GM12878 (cell line): ENCODE data around the gene TDRD5. TPM values are rescaled to one million over a fixed set of nuclear protein-coding genes. Genes with fewer than 3 reads are reported as not detected.

ENCODE experiments used
- polyA plus RNA-seq, 11 experiments: library from polyadenylated mRNA; depleted of rRNA in 4 of 11; unstranded in 6 of 11; stranded (reverse) in 5 of 11; fragments of >200 nt; fragmentation: Nextera tagmentation in 4 of 11; fragmentation: Illumina TruSeq in 1 of 11; extraction: Ambion mirVana in 4 of 11; extraction: Trizol in 1 of 11; gene quantifications; 1 replicate in 1 of 11; 2 replicates in 10 of 11; pipeline versions ENCODE4 v1.2.1 to v1.2.3, GENCODE V29; 2011 to 2016; ENCODE audit warnings: inconsistent platforms in 2 of 11, missing spikeins in 2 of 11, low read depth in 1 of 11
- small RNA-seq: library from RNA; depleted of rRNA; stranded (forward); fragments of <200 nt; gene quantifications from one replicate; pipeline ENCODE3, GENCODE V24; 2014
- total RNA-seq, 4 experiments: library from RNA; depleted of rRNA in 3 of 4; stranded (reverse); fragments of >200 nt in 3 of 4; fragmentation: Illumina TruSeq in 1 of 4; extraction: Trizol in 1 of 4; gene quantifications; 2 replicates each; pipeline versions ENCODE4 v1.2.1 to v1.2.3, GENCODE V29; 2013 to 2021
- TF ChIP-seq, protein P1 (sequence below): fragments of 450-650 bp; IDR thresholded peaks from 2 replicates; pipeline ENCODE4 v1.6.1; 2018; ENCODE audit warnings: borderline replicate concordance, mild to moderate bottlenecking; ENCODE audit not compliant: partially characterized antibody

Gene TDRD5
- total and polyA plus RNA-seq, 10 of the 15 experiments (the other 5 are each of a cell fraction or from before 2014, with no cell fraction given): 0.01 TPM; not detected in 9

DNA sequence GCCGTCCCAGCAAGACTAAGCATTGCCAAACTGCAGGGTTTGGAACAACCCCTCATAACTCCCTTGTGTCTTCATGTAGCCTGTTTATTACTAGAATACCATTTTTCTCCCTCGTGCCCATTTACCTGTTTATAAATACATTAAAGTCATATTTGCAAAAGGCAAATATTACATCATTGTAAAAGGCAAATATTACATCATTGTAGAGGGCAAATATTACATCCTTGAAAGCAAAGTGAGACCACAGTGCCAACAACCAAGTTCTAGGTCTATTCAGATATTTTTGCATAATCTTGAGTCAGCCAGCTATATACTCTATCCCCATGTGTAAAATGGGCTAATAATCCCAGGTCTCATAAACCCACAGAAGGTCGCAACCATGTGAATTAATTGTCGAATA is 140.0 kb downstream of the TDRD5 start (continued):
- TF ChIP-seq, protein P1, sequence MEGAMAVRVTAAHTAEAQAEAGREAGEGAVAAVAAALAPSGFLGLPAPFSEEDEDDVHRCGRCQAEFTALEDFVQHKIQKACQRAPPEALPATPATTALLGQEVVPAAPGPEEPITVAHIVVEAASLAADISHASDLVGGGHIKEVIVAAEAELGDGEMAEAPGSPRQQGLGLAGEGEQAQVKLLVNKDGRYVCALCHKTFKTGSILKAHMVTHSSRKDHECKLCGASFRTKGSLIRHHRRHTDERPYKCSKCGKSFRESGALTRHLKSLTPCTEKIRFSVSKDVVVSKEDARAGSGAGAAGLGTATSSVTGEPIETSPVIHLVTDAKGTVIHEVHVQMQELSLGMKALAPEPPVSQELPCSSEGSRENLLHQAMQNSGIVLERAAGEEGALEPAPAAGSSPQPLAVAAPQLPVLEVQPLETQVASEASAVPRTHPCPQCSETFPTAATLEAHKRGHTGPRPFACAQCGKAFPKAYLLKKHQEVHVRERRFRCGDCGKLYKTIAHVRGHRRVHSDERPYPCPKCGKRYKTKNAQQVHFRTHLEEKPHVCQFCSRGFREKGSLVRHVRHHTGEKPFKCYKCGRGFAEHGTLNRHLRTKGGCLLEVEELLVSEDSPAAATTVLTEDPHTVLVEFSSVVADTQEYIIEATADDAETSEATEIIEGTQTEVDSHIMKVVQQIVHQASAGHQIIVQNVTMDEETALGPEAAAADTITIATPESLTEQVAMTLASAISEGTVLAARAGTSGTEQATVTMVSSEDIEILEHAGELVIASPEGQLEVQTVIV: no peak

Small RNA genes lying within 50 kb of the gene (small RNA-seq; reads per million reads assigned to genes)
- not detected for gene RNU5F-2P

Other genes with a start within 250 kb of the TDRD5 start
- 0.34 and 0.54 TPM in 2 replicates for gene AXDND1, start 225.9 kb upstream of the TDRD5 start, total RNA-seq (2014; rRNA removed)
- gene AXDND1, start 225.9 kb upstream of the TDRD5 start, total RNA-seq (2014; rRNA removed; fragmentation: Illumina TruSeq; extraction: Trizol): 0.54 and 0.83 TPM in 2 replicates
- 0.40 and 0.49 TPM in 2 replicates for gene AXDND1, start 225.9 kb upstream of the TDRD5 start, total RNA-seq (2021)
- 0.35 and 0.76 TPM in 2 replicates for gene AXDND1, start 225.9 kb upstream of the TDRD5 start, polyA plus RNA-seq (2011; rRNA removed)
- 0.12 TPM in 1 of 2 replicates, not detected in the other for gene AXDND1, start 225.9 kb upstream of the TDRD5 start, polyA plus RNA-seq (2014; fragmentation: Illumina TruSeq; extraction: Trizol)
- under 1 TPM; 0.16 to 0.27 TPM for gene AXDND1, start 225.9 kb upstream of the TDRD5 start, polyA plus RNA-seq (2014; fragmentation: Nextera tagmentation; extraction: Ambion mirVana)
- 0.18 and 0.59 TPM in 2 replicates for gene AXDND1, start 225.9 kb upstream of the TDRD5 start, polyA plus RNA-seq (2014; rRNA removed)
- gene AXDND1, start 225.9 kb upstream of the TDRD5 start, polyA plus RNA-seq (2016; fragmentation: Nextera tagmentation; extraction: Ambion mirVana): under 1 TPM; 0.78 to 0.84 TPM
- gene NPHS2, start 15.9 kb upstream of the TDRD5 start, total RNA-seq (2014; rRNA removed): not detected in 2 replicates
- gene NPHS2, start 15.9 kb upstream of the TDRD5 start, total RNA-seq (2014; rRNA removed; fragmentation: Illumina TruSeq; extraction: Trizol): not detected in 2 replicates
- not detected in 2 replicates for gene NPHS2, start 15.9 kb upstream of the TDRD5 start, total RNA-seq (2021)
- not detected in 2 replicates for gene NPHS2, start 15.9 kb upstream of the TDRD5 start, polyA plus RNA-seq (2011; rRNA removed)
- gene NPHS2, start 15.9 kb upstream of the TDRD5 start, polyA plus RNA-seq (2014; fragmentation: Illumina TruSeq; extraction: Trizol): not detected in 2 replicates
- gene NPHS2, start 15.9 kb upstream of the TDRD5 start, polyA plus RNA-seq (2014; fragmentation: Nextera tagmentation; extraction: Ambion mirVana): not detected
- gene NPHS2, start 15.9 kb upstream of the TDRD5 start, polyA plus RNA-seq (2014; rRNA removed): not detected in 2 replicates
- not detected for gene NPHS2, start 15.9 kb upstream of the TDRD5 start, polyA plus RNA-seq (2016; fragmentation: Nextera tagmentation; extraction: Ambion mirVana)
- gene FAM163A, start 151.5 kb downstream of the TDRD5 start, total RNA-seq (2014; rRNA removed): not detected in 2 replicates
- gene FAM163A, start 151.5 kb downstream of the TDRD5 start, total RNA-seq (2014; rRNA removed; fragmentation: Illumina TruSeq; extraction: Trizol): not detected in 2 replicates
- not detected in 2 replicates for gene FAM163A, start 151.5 kb downstream of the TDRD5 start, total RNA-seq (2021)
- gene FAM163A, start 151.5 kb downstream of the TDRD5 start, polyA plus RNA-seq (2011; rRNA removed): not detected in 2 replicates
- not detected in 2 replicates for gene FAM163A, start 151.5 kb downstream of the TDRD5 start, polyA plus RNA-seq (2014; fragmentation: Illumina TruSeq; extraction: Trizol)
- gene FAM163A, start 151.5 kb downstream of the TDRD5 start, polyA plus RNA-seq (2014; fragmentation: Nextera tagmentation; extraction: Ambion mirVana): not detected
- gene FAM163A, start 151.5 kb downstream of the TDRD5 start, polyA plus RNA-seq (2014; rRNA removed): not detected in 2 replicates
- gene FAM163A, start 151.5 kb downstream of the TDRD5 start, polyA plus RNA-seq (2016; fragmentation: Nextera tagmentation; extraction: Ambion mirVana): not detected